HTR-8/SVneo (cell line): ENCODE measurements around the gene SHLD2.
A peak's percentile ranks its signal among the peaks of the same experiment; 100 is the strongest.
"Not testable (repeated sequence)": the region's sequence is repeated elsewhere in the genome, so short reads cannot be mapped to it uniquely, and the experiment has no call there.

Experiments
- DNase-seq: peaks from one replicate; pipeline ENCODE4 v3.0.0; 2011; ENCODE audit warnings: low spot score, mixed read lengths; ENCODE audit not compliant: insufficient read length
- FAIRE-seq: peaks from 2 replicates; lab custom pipeline; 2011; peaks lifted over from hg19 to GRCh38; lab: Jason Lieb, UNC

Gene SHLD2

GRCh38 chr10:87134440-87134839, 39.4 kb downstream of the SHLD2 start:
- FAIRE-seq, DNase-seq: not testable (repeated sequence)

DNA sequence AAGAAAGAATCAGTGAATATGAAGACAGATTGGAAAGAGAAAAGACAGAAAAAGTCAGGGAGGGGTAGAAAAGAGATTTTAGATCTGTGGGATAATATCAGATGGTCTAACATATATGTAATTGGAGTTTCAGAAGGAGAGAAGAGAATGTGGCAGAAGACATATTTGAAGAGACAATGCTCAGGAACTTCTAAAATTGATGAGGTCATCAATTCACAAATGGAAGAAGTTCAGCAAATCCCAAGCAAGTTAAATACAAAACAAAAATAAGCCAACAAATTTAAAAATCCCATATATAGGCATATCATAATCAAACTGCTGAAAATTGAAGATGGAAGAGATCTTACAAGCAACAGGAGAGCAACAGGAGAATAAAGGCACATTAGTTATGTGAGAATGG, 42.5 kb downstream of the SHLD2 start:
- FAIRE-seq, DNase-seq: not testable (repeated sequence)

GRCh38 chr10:87142230-87143108, 47.5 kb downstream of the SHLD2 start:
- not testable (repeated sequence) for FAIRE-seq, DNase-seq

DNA sequence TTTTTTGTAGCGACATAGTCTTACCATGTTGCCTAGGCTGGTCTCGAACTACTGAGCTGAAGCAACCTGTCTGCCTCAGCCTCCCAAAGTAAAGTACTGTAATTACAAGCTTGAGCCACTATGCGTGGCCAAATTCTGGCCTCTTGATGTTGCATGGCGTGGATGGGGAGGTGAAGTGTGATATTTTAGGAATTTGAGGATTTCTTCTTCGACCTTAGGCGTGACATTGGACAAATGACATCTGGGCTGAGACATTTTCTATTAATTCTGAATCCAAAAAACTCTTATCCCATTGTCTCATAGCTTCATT, 48.1 kb downstream of the SHLD2 start:
- not testable (repeated sequence) for DNase-seq

DNA sequence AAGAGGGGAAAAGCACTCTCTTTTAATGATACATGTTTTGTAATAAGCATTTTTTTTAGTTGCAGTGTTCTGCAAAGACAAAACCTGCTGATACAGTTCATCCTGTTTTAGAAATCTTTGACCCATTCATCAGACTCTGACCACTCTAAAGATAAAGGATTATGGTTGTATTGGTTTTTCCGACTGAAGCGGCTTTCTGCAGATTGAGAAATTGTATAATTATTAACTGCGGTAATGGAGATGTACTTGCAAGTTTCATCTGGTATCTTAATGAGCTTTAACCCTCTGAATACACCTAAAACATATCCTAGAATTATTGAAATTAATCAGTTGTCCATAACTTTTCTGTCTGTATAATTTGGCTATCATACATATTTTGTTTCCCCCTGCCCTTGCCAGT, 50.6 kb downstream of the SHLD2 start:
- FAIRE-seq, DNase-seq: not testable (repeated sequence)

More for the DNA sequence above, 48.1 kb downstream of the SHLD2 start:
- not testable (repeated sequence) for FAIRE-seq

GRCh38 chr10:87149020-87149609, 54.1 kb downstream of the SHLD2 start:
- DNase-seq, FAIRE-seq: not testable (repeated sequence)

DNA sequence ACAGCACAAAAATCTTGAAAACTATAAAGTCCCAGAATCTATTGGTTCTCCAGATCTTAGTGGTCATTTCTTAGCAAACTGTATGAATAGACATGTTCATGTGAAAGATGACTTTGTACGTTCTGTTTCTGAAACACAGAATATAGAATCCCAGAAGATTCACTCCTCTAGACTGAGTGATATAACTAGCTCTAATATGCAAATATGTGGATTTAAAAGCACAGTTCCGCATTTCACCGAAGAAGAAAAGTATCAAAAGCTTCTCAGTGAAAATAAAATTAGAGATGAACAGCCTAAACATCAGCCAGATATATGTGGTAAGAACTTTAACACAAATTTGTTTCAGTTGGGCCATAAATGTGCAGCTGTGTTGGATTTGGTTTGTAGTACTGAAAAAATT, 56.5 kb downstream of the SHLD2 start:
- FAIRE-seq, DNase-seq: not testable (repeated sequence)

- DNase-seq, FAIRE-seq: not testable (repeated sequence)
Observed at GRCh38 chr10:87156841-87157240, 61.8 kb downstream of the SHLD2 start.

DNA sequence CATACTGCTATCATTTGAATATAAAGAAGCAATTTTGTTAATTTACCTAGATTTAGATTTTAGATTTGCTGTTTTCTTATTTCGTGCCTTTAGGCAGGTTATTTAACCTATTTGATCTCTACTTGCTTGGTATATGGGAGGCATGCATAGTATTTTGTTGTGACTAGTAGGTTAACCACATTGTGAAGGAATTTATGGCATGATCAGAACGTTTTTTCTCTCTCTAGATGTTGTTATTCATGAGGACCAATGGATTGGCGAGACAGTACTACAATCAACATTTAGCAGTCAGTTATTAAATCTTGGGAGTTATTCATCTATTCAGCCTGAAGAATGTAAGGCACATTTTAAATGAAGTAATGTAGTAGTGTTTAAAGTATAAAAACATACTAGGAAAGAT, 62.8 kb downstream of the SHLD2 start:
- FAIRE-seq = not testable (repeated sequence)
- peak; percentile 19 for DNase-seq

- DNase-seq = not testable (repeated sequence)
Observed at GRCh38 chr10:87162703-87163293, 67.8 kb downstream of the SHLD2 start.

DNA sequence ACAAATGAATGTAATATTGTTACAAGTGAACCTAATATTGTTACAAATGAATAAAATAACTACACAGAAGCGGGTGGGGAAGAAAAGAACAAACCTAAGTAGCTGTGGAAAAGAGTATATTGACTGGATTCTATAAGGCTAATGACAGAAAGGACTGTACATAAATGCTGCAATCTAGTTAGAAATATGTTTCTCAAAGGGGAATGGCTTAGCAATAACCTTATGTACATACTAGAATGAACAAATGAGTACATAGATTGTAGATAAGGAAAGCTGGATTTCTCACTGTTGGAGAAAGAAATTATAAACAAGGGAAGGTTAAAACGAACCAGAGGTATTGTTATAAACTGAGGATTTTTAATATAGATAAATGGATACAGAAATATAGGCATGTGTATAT, 68.4 kb downstream of the SHLD2 start:
- DNase-seq, FAIRE-seq: not testable (repeated sequence)

More at GRCh38 chr10:87162703-87163293, 67.8 kb downstream of the SHLD2 start:
- FAIRE-seq = not testable (repeated sequence)

- not testable (repeated sequence) for FAIRE-seq, DNase-seq
Observed at GRCh38 chr10:87169857-87170256, 74.9 kb downstream of the SHLD2 start.

DNA sequence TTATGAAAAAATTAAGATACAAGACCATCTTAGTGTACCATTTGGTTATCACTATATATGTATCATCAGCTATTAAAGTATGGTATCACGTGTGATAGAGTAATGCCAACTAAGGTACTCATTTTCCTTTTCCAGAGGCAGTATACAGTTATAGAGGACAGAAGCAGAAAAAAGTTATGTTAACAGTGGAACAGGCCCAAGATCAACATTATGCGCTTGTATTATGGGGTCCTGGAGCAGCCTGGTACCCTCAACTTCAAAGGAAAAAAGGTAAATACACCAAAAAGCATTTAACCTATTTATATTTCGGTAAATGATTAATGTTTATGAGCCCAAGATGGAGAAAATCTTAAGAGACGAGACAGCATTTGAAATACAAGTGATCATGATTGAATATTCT, 75.7 kb downstream of the SHLD2 start:
- not testable (repeated sequence) for DNase-seq, FAIRE-seq

- DNase-seq, FAIRE-seq: not testable (repeated sequence)
Observed at GRCh38 chr10:87171670-87172069, 76.7 kb downstream of the SHLD2 start.

DNA sequence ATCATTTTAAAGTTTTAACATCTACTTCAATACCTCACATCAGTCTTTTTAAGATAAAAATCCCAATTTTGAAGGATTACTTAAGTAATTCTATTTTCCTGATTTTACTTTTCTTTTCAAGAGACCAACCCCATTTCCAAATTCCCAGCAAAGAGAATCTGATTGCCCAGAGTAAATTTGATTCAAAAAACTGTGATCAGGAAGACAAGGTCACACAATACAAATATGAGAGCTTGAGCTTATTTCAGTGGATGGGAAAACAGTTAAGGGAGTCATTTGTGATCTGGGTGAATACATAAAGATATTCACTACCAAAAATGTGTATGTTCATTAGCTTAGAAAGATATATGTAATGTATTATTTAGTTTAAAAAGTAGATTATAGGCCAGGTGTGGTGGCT, 77.2 kb downstream of the SHLD2 start:
- FAIRE-seq = not testable (repeated sequence)

GRCh38 chr10:87177587-87177986, 82.6 kb downstream of the SHLD2 start:
- FAIRE-seq, DNase-seq: not testable (repeated sequence)

More for the DNA sequence above, 77.2 kb downstream of the SHLD2 start:
- not testable (repeated sequence) for DNase-seq

DNA sequence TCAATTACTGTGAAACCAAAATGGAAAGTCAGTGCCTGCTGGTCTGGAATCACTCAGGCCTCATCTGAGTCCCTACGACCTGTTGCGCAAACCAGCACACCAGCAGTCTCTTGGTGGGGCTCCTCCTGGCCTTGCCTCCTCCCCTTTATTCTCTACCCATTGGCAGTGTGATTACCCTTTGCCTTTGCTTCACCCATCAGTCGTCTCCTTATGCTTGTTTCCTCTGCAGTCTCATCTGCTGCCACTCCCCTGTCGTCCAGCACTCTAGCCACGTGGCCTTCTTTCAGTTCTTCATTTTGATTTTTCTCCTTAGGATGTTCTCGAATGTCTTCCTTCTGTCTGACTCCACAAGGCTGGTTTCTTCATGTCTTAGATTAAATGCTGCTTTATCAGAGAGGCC, 89.4 kb downstream of the SHLD2 start:
- not testable (repeated sequence) for DNase-seq, FAIRE-seq

GRCh38 chr10:87186016-87186415, 91.0 kb downstream of the SHLD2 start:
- not testable (repeated sequence) for FAIRE-seq, DNase-seq

DNA sequence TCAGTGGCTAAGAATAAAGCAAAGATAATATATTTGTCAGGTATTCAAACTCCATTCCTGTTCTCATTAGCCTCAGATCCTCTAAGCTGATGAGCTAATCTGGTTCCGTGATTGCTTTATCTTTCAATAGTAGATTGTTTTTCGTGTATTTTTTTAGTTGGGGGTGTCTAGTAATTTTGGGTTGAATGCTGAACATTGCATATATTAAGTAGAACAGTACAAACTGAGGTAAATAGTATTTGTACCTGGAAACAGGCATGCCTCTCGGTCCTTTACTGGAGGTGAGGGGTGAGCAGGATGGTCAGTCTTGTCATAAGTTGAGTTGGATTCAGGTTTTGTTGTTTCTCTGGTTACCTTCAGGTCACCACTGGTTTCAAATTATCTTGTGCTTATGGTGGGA, 92.6 kb downstream of the SHLD2 start:
- FAIRE-seq, DNase-seq: not testable (repeated sequence)

- FAIRE-seq = not testable (repeated sequence)
Observed at GRCh38 chr10:87191841-87192240, 96.8 kb downstream of the SHLD2 start.

More at GRCh38 chr10:87191841-87192240, 96.8 kb downstream of the SHLD2 start:
- DNase-seq = not testable (repeated sequence)
